Panc1 (cell line): Measurements from ENCODE around the gene HNRNPUL1. TPM values are rescaled to one million over a fixed set of nuclear protein-coding genes. Genes with fewer than 3 reads are reported as not detected.

Source experiments
- ATAC-seq: fragments of 200-7000 bp; cut with Tn5 transposase; 2 replicates; pipeline ENCODE4 v1.9.1; 2020; ENCODE audit warnings: mild to moderate bottlenecking, moderate library complexity
- BruUV-seq: library from RNA; stranded (reverse); fragments of 400-500 nt; replicated peaks from 2 replicates; lab custom pipeline; 2021; lab: Mats Ljungman, UMichigan
- CTCF ChIA-PET: fragments of 300-600 bp; sonication (Branson Sonifier 250); formaldehyde crosslinking; loops from one replicate; lab custom pipeline; 2022; ENCODE audit warnings: antibody characterized with exemption; lab: Charles Lee
- POLR2A ChIA-PET: fragments of 300-600 bp; sonication (Branson Sonifier 250); formaldehyde crosslinking; loops from one replicate; lab custom pipeline; 2022; ENCODE audit warnings: antibody characterized with exemption; lab: Charles Lee
- DNase-seq: peaks from one replicate; pipeline ENCODE4 v3.0.0-alpha.2; 2010; ENCODE audit warnings: low read depth, low spot score
- H3K27ac ChIP-seq: 2 replicates; pipeline ENCODE4 v1.5.1; 2011; ENCODE audit warnings: mild to moderate bottlenecking, low read length, inconsistent platforms
- H3K27me3 ChIP-seq: fragments of 200-500 bp; sonication (Bioruptor generic); 2 replicates; pipeline ENCODE4 v1.6.0; 2014; ENCODE audit warnings: low read length, inconsistent platforms; ENCODE audit not compliant: control insufficient read depth, insufficient read depth
- H3K36me3 ChIP-seq: fragments of 200-500 bp; sonication (Bioruptor generic); 2 replicates; pipeline ENCODE4 v1.5.1; 2014; ENCODE audit warnings: inconsistent platforms, mild to moderate bottlenecking, low read length, moderate library complexity; ENCODE audit not compliant: control insufficient read depth, insufficient read depth
- H3K4me1 ChIP-seq: 2 replicates; pipeline ENCODE4 v1.5.1; 2011; ENCODE audit warnings: inconsistent platforms, mild to moderate bottlenecking, low read length, moderate library complexity; ENCODE audit not compliant: control insufficient read depth, insufficient read depth
- H3K4me3 ChIP-seq, 2 experiments: 2 replicates each; pipeline ENCODE4 v1.5.1; 2011 to 2012; ENCODE audit warnings: low read depth in 2 of 2, low read length in 2 of 2, mild to moderate bottlenecking in 2 of 2, inconsistent platforms in 1 of 2, moderate library complexity in 1 of 2
- H3K9me3 ChIP-seq: fragments of 200-500 bp; sonication (Bioruptor generic); 2 replicates; pipeline ENCODE4 v1.5.1; 2014; ENCODE audit warnings: low read depth, mild to moderate bottlenecking, inconsistent platforms, low read length, moderate library complexity; ENCODE audit not compliant: control insufficient read depth, insufficient read depth
- CTCF ChIP-seq: fragments of 450-650 bp; IDR thresholded peaks from 2 replicates; pipeline ENCODE4 v1.5.1; 2017; ENCODE audit warnings: mild to moderate bottlenecking
- POLR2AphosphoS5 ChIP-seq: IDR thresholded peaks from 2 replicates; pipeline ENCODE4 v1.6.1; 2012; ENCODE audit warnings: mild to moderate bottlenecking, low read depth, low read length, moderate library complexity
- REST ChIP-seq, 2 experiments: IDR thresholded peaks; 2 replicates each; pipeline ENCODE4 v1.6.1; 2011 to 2012; ENCODE audit warnings: low read depth in 2 of 2, control low read depth in 1 of 2, low read length in 1 of 2, mild to moderate bottlenecking in 1 of 2, moderate library complexity in 1 of 2; ENCODE audit not compliant: insufficient read depth in 1 of 2
- SIN3A ChIP-seq: IDR thresholded peaks from 2 replicates; pipeline ENCODE4 v1.6.1; 2012; ENCODE audit warnings: low read depth, mild to moderate bottlenecking, low read length, moderate library complexity, borderline replicate concordance; ENCODE audit not compliant: insufficient read depth
- TCF7L2 ChIP-seq: IDR thresholded peaks from 2 replicates; pipeline ENCODE4 v1.6.1; 2011; ENCODE audit warnings: mild to moderate bottlenecking, low read depth, low read length, inconsistent platforms
- in situ Hi-C: cut with HindIII; loops from 2 replicates; pipeline ENCODE4 v1.10.0; 2016; ENCODE audit warnings: low sequenced_read_pairs, low pct_unique_long_range_greater_than_20kb
- intact Hi-C: fragments of 100-400 bp; cut with micrococcal nuclease; formaldehyde crosslinking; loops from one replicate; pipeline ENCODE4 v1.10.0; 2022; ENCODE audit not compliant: unreplicated experiment
- total RNA-seq: library from RNA; stranded (reverse); gene quantifications from one replicate; pipeline ENCODE4 v1.2.1, GENCODE V29; 2021; ENCODE audit not compliant: unreplicated experiment

Gene HNRNPUL1
- total RNA-seq, 1 experiment from 2014 or later: 183 TPM

- CTCF ChIA-PET: no interaction called here
Measured at GRCh38 chr19:41324231-41324702, 60.1 kb downstream of the HNRNPUL1 start.

GRCh38 chr19:41324921-41325639 is 60.9 kb downstream of the HNRNPUL1 start:
- intact Hi-C loops: no loop called here
- DNase-seq (no peak), ATAC-seq (peak; percentile 64)
- POLR2A ChIA-PET: no interaction called here
- no peaks in the 10 kb centered on the region for H3K36me3 ChIP-seq
- TF ChIP-seq CTCF (no peak), REST (IDR thresholded peaks at IDR 0.05; ENCODE audit: insufficient read depth in 1 of 2, low read depth in 2 of 2, low read length in 1 of 2) (no peak), SIN3A (0 out of 2 replicates have a peak, but pooled peaks have one; percentile 25), TCF7L2 (no peak), POLR2AphosphoS5 (peak; percentile 63)
- no peaks in the 10 kb centered on the region for H3K27me3 ChIP-seq
- no TSS peak for BruUV-seq
- in situ Hi-C loops: no loop called here
- peaks cover 51% of the 10 kb centered on the region for H3K4me1 ChIP-seq
- peak overlapping the region in 1 of 2 experiments; percentile 33; a peak in 2 of 4 replicates for H3K4me3 ChIP-seq
- CTCF ChIA-PET: interaction anchor here (0.7 kb wide), 1 partner anchor 99 kb away, joined by 10 read pairs; no protein-coding TSS in a partner anchor
- peak overlapping the region; percentile 71 for H3K27ac ChIP-seq
- no peaks in the 10 kb centered on the region for H3K9me3 ChIP-seq

More at GRCh38 chr19:41324231-41324702, 60.1 kb downstream of the HNRNPUL1 start:
- BruUV-seq: TSS peak; percentile 73
- H3K4me3 ChIP-seq: no peak overlapping the region
- TF ChIP-seq TCF7L2 (no peak), POLR2AphosphoS5 (peak; percentile 45)
- POLR2A ChIA-PET: no interaction called here
- H3K36me3 ChIP-seq: no peaks in the 10 kb centered on the region
- H3K9me3 ChIP-seq: no peaks in the 10 kb centered on the region
- peak overlapping the region; percentile 71 for H3K27ac ChIP-seq
- H3K27me3 ChIP-seq: no peaks in the 10 kb centered on the region
- DNase-seq (no peak), ATAC-seq (0 out of 2 replicates have a peak, but pooled peaks have one; percentile 0)
- H3K4me1 ChIP-seq: peaks cover 51% of the 10 kb centered on the region
- intact Hi-C loops (no loop called here), in situ Hi-C loops (no loop called here)

GRCh38 chr19:41325640-41325946 is 61.4 kb downstream of the HNRNPUL1 start:
- no peak for TF ChIP-seq TCF7L2
- TF ChIP-seq SIN3A: no peak
- TF ChIP-seq CTCF: no peak
- no peak for TF ChIP-seq POLR2AphosphoS5
- no peak for TF ChIP-seq REST (IDR thresholded peaks at IDR 0.05; ENCODE audit: insufficient read depth in 1 of 2, low read depth in 2 of 2, low read length in 1 of 2)
- no peak for DNase-seq
- Histone ChIP-seq H3K9me3 (no peaks in the 10 kb centered on the region), H3K4me1 (peaks cover 51% of the 10 kb centered on the region), H3K27ac (peak overlapping the region; percentile 71), H3K36me3 (no peaks in the 10 kb centered on the region), H3K4me3 (peak overlapping the region; percentile 5 to 33; a peak in 3 of 4 replicates), H3K27me3 (no peaks in the 10 kb centered on the region)
- ChIA-PET POLR2A (no interaction called here), CTCF (interaction anchor here (0.7 kb wide), 1 partner anchor 98 kb away, joined by 10 read pairs; no protein-coding TSS in a partner anchor)
- in situ Hi-C loops: no loop called here
- intact Hi-C loops: no loop called here
- BruUV-seq: no TSS peak
- no peak for ATAC-seq
